ENCODE data around the gene VAMP5.
"Not testable (repeated sequence)": the region's sequence is repeated elsewhere in the genome, so short reads cannot be mapped to it uniquely, and the experiment has no call there.

VAMP5 gene

GRCh38 chr2:85584857-85585780, 888 bp downstream of the VAMP5 start:
- DNase-seq, result no peak

GRCh38 chr2:85585781-85586105, 1.5 kb downstream of the VAMP5 start:
- DNase-seq, result no peak

- no peak for DNase-seq
These were observed 4.0 kb downstream of the VAMP5 start for GRCh38 chr2:85588236-85588635.

- no peak for DNase-seq
These were observed 4.4 kb downstream of the VAMP5 start for GRCh38 chr2:85588645-85589044.

GRCh38 chr2:85589181-85589580, 5.0 kb downstream of the VAMP5 start:
- DNase-seq, result no peak

- DNase-seq, result no peak
These were observed 6.0 kb downstream of the VAMP5 start for GRCh38 chr2:85589982-85590791.

- DNase-seq, result no peak
These were observed 6.7 kb downstream of the VAMP5 start for GRCh38 chr2:85590950-85591349.

GRCh38 chr2:85591563-85591962, 7.3 kb downstream of the VAMP5 start:
- no peak for DNase-seq

GRCh38 chr2:85592299-85592698, 8.1 kb downstream of the VAMP5 start:
- not testable (repeated sequence) for DNase-seq

- DNase-seq, result no peak
These were observed 8.8 kb downstream of the VAMP5 start for GRCh38 chr2:85593023-85593422.

- no peak for DNase-seq
These were observed 10.6 kb downstream of the VAMP5 start for GRCh38 chr2:85594715-85595300.

- DNase-seq, result peak; percentile 94
These were observed 11.2 kb downstream of the VAMP5 start, which contains the start of gene RNF181 for GRCh38 chr2:85595301-85596025. Gene RNF181, plus strand, starts transcription at chr2:85595745. Its CDS starts 19 bp downstream, at chr2:85595764.

GRCh38 chr2:85596026-85596333, 11.7 kb downstream of the VAMP5 start:
- DNase-seq, result no peak

GRCh38 chr2:85596486-85597143, 12.4 kb downstream of the VAMP5 start:
- DNase-seq, result no peak

- no peak for DNase-seq
These were observed 13.0 kb downstream of the VAMP5 start for GRCh38 chr2:85597241-85597640.

GRCh38 chr2:85598594-85599340, 14.5 kb downstream of the VAMP5 start:
- no peak for DNase-seq

GRCh38 chr2:85599468-85600234, 15.4 kb downstream of the VAMP5 start:
- DNase-seq, result no peak

- no peak for DNase-seq
These were observed 16.0 kb downstream of the VAMP5 start for GRCh38 chr2:85600235-85600575.

GRCh38 chr2:85600951-85601770, 16.9 kb downstream of the VAMP5 start:
- DNase-seq, result no peak

All from retina (tissue), 1 donor.